Measurements from ENCODE around the gene DCTN5.

GRCh38 chr16:23704772-23705516 lies 63.7 kb downstream of the DCTN5 start:
- no peak for TF ChIP-seq TAF1 (IDR thresholded peaks at IDR 0.05; ENCODE audit: borderline replicate concordance, low read depth, low read length)
- TF ChIP-seq CTCF (IDR thresholded peaks at IDR 0.05) = no peak
- TF ChIP-seq RAD21 (IDR thresholded peaks at IDR 0.05; ENCODE audit: low read length) = no peak
- TF ChIP-seq RXRA (IDR thresholded peaks at IDR 0.05; ENCODE audit: borderline replicate concordance, low read depth) = no peak

All from SK-N-SH (cell line).